HG03060 (cell line): ENCODE data around the gene HMGN3.

Source experiments
- ATAC-seq: cut with Tn5 transposase; IDR thresholded peaks from one replicate; pipeline ENCODE4 v1.9.1; 2021; ENCODE audit warnings: low read depth, moderate number of reproducible peaks; ENCODE audit not compliant: unreplicated experiment

HMGN3 gene

DNA sequence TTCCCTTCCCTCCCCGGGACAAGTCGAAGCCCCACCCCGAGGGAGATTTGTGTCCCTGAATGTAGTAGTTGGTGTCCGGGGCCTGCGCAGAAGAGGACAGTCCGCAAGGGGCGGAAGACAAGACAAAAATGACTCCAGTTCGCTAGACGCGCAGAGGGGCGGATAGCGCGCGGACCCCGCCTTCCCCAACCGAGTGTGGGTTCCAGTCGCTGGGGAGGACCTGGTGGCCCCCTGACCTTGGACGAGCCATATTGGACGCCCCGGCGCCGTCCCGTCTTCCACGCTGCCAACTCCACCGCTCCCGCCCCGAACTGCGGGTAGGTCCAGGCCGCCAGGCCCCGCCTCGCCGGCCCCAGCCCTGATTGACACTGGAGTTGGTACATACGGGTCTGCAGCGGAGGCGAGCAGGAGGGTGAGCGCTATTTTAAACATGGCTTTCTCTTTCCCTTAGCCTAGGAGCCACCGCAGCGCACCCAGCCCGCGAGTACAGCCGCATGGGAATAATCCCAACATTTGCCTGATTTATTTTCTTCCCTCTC, 802 bp downstream of the HMGN3 start:
- ATAC-seq: peak; percentile 42

DNA sequence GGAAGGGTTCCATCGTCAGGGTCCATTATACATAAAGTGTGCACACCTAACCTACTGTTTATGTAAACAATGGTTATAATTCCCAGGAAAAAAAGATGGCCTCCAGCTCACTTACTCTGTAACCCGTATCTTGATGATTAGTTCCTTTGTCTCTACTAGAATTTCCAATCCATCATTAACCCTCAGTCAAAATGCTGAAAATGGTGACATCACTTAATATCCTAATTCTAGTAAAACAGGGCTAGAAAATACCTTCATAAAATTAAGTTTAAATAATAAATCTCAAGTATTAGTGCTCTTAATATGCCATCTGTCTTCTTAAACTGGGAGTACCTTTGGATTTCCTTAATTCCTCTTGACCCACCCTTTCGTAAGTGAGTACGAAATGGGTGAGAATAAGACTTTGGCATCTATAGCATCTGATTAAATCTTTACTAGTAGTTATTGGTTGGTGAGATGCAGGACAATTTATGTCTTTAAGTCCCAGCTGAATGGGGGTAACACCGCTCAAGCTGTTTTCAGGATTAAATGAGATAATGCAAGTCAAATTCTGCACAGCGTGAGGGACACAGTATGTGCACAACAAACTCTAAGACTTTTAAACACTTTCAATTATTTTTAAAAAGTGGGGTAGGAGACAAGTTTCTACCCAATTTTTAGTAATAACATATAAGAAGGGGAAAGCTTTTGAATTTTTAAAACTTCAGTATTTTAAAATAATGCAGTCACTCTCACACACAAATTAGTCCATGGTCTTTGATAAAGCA, 1.6 kb downstream of the HMGN3 start:
- ATAC-seq: no peak

DNA sequence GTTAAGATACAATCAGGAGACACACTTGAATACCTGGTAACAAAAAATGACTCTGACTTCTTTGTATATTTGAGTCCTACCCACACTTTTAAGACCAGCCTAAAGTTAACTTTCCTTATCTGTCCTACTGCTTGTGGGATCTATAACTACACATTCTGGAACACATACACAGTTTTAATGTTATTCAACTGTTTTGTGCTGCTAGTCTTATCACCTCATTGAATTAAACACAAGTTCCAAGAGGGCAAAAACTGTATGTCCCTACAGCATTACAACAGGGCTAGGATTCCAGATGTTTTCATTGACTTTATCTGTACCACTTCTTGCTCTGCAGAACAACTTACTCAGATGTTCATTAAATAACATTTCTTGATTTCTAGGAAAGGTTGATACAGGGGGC, 2.8 kb downstream of the HMGN3 start:
- no peak for ATAC-seq

DNA sequence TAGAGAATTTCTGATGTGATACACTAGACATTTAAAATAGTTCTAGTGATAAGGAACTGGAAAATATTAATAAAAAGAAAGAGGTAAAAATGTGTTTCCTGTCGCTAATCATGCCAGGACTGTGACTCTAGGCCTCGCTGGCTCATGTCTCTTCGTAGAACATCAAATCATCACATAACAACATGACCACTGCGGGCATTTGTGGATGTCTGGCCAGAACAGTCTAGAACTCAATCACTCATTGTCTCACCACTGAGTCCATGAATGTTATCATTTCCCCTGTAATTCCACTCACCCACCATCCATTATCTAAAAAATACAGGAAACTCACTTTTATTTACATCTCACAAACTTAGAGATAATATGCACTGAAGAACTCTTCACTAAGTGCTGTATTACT, 3.4 kb downstream of the HMGN3 start:
- no peak for ATAC-seq

DNA sequence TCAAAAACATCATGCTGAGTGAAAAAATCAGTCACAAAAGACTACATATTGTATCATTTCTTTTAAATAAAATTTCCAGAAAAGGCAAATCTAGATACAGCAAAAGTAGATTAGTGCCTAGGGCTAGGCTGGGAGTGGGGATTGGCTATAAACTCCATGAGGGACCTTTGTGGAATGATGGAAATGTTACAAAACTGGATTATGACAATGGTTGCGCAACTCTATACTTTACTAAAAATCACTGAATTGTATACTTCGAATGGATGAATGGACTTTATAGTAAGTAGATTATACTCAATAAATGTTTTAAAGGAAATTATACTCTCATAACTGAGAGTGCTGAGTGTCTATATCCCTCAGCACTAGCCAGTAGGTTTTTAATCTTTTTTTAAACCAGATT, 4.3 kb downstream of the HMGN3 start:
- no peak for ATAC-seq

DNA sequence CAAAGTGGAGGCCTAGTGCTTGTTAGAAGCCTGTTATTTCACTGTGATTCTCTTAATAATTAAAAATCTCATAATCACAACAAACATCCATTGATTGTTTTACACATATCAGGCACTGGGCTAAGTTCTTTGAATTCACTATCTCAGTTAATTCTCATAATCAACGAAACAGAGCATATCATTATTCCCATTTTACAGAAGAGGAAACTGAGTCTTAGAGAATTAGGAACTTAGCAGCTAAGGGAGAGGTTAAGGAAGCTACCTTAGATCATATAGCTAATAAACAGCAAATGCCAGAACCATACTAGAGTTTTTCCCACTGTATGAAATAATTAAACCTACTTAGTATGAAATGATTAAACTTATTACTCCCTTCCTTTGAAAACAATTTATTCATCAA, 7.0 kb downstream of the HMGN3 start:
- ATAC-seq: no peak

DNA sequence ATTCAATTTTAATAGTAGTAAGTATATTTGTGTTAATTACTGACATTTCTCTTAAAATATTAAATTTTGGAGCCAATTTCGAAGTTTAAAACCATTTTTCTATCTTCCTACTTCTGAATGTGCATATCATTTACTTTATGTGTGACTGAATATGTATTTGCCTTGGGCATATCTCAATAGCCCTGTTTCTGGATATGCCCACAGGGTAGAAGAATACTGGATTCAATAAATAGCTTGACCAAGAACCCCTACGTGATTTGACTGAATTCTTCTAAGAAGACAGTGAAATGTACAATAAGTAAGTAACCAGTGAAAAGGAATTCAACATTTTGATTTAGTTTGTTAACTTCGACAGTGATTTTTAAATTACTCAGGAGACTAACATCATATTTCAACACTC, 7.8 kb downstream of the HMGN3 start:
- ATAC-seq: no peak

DNA sequence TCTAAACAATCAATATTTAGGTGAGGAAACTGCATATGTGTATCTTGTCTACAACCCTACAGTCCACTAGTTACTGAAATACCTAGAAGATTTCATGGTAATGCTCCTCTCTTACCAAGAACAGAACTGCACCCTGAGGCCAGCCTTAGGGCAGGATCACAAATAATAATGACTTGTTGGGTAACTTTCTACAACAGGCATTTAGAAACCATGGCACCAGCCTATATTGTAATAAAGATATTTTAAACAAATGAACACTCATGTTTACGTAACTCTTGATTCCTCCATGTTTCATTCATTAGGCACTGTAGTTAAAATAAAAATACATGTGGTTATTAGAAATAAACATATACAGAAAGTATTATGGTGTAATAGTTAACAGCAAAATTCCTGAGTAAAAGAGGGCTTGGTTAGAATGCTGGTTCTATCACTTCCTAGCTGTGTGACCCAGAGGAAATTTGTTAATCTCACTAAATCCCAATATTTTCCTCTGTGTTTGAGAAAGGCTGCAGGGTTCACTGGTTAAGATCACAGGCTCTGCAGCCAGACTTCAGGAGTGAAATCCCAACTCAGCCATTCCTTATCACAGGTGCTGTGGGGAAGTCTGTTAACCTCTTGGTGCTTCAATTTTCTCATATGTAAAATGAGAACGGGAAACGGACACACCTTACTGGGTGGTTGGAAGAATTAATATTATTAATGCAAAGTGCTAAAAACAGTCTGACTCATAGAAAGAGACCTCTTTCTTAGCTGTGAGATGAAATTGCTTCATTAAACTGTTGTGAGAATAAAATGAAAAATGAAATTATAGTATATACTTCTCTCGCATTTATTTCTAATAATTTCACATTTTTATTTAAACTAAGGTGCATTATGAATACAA, 8.5 kb downstream of the HMGN3 start:
- no peak for ATAC-seq

DNA sequence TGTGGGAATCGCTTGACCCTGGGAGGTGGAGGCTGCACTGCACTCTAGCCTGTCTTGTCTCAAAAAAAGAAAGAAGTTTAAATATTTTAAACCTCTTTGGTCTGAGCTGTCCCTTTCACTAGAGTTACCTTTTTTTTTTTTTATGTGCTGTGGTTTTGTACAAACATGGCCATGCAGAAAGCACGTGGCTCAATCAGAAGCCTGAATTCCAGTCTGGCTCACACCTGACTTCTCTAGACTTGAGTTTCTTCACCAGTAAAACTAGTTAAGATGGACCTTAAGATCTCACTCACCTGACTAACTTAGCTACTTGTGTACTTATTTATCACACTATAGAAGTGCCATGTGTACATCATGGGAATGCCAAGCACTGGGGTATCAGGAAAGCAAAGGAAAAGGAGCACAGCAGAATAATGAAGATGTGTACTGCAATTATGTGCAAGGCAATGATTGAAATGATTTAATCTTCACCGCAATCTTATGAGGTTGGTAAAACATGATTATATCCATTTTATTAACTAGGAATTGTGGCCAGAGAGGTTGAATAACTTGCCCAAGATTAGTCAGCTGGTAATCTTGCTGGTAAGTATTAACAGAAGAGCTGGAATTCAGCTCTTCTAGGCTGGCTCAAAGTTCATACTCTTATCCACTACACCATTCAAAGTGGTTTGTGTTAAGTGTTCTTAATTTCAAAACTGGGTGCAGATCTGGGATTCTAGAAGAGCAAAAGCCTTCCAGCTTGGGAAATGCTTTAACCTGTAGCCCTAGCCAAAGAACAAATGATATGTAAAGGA, 10.7 kb downstream of the HMGN3 start:
- ATAC-seq: no peak

DNA sequence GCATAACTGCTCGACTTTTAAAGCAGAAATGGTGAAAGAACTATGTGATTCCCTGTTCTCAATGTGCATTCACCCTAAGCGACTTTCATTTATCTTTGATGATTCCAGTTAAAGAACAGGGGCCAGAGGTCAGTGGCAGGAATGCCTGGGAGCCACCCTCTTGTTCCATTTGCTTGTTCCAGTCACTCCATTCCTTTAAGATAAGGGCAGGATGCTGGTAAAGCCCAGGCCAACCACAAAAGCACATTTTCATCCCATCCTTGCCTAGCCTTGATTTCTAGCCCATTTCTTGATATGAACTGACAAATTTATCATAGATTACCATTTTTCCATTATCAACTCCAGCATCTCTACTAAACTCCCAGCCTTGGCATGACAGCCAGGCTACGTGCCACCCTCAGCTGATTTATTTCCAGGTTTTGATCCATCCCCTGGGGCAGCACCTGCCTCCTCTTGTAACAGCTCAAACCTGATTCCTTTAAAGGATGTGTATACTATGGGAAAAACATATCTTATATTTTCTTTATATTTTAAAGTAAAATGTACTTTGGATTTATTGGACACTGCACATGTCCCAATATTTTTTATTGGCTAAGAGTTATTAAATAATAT, 19.2 kb downstream of the HMGN3 start:
- ATAC-seq: no peak

DNA sequence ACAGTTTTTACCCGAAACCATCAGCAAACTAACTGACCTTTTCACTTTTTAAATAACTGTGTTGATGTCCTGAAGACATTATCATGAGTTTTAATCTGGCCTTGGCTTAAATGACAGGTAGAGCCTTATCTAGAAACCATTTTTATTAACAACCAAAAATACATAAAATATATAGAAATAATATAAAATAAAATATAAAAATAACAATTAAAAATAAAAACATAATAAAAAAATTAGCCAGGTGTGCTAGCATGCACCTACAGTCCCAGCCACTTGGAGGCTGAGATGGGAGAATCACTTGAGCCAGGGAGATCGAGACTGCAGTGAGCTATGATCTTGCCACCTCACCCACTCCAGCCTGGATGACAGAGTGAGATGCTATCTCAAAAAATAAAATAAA, 21.6 kb downstream of the HMGN3 start:
- no peak for ATAC-seq

DNA sequence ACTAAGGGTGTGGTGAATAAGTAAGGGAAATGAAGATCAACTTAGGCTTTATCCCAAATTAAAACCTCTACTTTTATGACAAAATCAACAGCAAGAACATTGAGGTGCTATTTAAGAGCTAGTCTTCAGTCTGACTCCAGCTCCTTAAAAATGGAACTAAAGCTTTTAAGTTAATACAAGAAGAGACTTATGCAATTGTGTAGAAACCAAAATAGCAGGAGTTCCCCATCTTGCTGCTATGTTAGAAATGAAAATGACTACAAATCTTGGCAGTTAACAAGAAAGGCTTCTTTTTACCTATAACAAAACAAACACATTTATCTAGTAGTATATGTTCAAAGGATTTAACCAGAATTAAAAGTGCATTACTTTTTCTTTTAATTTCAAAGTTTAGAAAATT, 25.7 kb downstream of the HMGN3 start:
- ATAC-seq: no peak

DNA sequence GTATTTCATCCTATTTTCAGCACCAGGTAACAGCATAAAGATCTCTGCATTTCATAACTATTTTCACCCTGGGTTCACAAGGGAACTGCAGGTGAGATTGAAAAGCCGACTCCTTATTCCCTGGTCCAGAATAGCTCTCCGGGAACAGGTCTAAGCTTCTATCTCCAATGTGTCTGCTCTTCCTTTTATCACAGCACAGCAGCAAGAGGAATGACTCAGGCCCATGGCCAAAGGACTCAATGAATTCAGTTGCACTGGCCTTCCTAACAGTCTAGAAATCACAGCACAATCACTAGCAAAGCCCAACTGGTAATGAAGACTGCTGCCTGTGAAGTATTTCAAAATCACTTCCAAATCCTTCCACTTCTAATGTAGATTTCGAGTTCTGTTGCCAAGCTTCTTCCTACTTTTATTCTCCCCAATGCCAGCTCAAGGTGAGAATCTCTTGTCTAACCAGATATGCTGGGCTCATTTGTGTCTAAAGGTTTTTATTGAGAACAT, 30.7 kb downstream of the HMGN3 start:
- no peak for ATAC-seq

DNA sequence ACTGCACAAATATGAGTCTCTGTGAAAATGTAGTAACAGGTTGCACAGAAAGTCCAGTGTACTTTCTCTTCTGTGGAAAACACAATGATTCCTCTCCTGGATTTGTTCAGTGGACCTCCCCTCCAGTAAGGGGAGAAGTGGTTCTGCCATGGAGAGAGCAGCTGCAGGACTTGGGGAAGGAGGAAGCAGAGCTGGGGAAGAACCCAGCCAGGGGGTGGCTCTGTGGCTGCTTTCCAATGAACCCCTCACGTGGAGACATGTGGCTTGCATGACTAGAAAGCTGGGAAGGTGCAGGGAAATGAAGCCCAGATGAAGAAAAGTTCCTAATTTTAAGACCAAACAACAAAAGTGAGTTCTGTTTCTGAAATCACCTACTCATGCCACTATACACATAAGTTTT, 31.9 kb downstream of the HMGN3 start:
- ATAC-seq: no peak

DNA sequence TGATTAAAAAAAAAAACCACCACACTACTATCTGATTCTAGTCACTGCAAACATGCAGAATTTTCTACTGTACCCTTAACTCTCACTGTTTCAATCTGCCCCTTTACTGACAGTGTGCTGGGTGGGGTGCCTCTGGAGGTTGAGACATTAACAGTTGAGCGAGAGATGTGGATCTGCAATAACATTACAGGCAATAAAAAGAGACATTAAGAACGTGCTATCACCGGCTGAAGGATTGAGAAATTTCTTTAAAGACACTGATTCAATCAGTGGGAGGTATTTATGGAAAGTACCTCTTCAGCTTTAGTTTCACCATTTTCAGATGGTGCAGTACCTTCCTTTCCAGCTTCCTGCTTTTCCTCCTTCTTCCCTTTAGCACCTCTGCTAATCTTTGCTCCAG, 32.5 kb downstream of the HMGN3 start:
- no peak for ATAC-seq

DNA sequence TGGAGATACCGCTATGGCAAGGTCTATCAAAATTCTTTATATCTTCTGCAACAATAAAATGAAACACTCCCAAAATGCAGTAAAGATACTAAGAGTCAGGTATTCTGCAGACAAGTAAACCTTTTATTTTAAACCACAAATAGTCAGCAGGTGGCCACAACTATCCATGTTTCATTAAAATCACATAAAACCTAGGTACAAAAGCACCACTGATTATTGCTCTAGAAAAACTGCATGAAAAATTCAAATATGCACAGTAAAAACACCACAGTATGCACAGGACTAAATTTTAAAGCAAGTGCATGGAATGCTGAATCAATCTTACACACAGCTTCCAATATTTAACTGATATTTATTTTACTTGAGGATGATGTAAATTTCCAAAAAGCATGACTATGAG, 33.3 kb downstream of the HMGN3 start:
- no peak for ATAC-seq

DNA sequence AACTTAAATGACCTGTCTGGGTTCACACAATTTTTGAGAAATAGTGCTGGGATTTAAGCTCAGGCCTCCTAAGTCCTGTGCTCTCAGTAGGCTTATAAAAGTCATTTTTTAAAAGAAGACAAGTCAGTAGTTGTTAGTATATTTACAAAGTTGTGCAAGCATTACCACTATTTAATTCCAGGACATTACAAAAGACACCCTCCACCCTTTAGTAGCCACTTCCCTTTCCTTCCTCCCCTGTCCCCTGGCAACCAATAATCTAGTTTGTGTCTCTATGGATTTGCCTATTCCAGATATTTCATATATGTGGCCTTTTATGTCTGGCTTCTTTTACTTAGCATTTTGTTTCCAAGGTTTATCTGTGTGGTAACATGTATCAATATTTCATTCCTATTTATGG, 37.6 kb downstream of the HMGN3 start:
- ATAC-seq: no peak

DNA sequence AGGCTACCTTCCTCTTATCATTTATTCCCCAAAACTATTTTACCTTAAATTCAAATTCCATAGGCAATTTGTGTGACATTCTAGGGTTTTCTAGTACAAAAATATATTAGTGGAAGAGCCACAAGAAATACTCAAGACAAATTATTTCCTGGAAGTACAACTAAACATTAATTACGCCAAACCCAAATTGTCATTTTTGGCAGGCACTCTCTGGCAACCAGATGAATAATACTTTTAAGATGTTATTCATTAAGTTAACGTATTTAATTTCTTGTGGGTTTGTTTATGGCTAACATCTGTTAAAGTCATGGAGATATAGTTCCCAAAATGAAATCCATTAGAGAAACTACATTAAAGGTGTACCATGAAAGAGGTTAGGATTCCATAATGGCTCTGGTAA, 40.5 kb downstream of the HMGN3 start:
- no peak for ATAC-seq

DNA sequence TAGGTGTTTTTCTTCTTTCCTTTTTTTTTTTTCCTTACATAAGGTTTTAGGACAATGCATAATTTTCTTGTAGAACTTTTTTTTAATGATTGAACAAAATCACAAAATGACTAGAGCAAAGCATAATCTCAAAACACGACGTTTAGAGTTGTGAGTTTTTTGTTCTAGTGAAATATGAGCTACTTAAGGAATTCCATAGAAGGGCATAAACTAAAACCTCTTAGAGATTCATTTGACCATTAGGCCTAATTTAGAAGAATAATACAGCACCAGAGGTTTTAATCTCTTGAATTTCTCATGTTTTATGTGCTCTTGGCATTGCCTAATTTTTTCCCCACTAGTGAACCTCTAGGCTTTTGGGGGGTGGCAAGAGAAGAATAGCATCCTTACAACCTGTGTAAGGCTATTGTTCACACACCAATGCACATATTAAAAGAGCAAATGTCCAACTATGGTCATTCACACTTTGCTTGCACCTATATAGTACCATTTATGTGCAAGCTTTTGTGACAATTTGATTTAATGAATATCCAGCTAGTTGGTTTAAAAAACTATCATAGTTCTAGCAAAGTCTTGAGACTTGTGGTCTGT, 44.6 kb downstream of the HMGN3 start:
- no peak for ATAC-seq

DNA sequence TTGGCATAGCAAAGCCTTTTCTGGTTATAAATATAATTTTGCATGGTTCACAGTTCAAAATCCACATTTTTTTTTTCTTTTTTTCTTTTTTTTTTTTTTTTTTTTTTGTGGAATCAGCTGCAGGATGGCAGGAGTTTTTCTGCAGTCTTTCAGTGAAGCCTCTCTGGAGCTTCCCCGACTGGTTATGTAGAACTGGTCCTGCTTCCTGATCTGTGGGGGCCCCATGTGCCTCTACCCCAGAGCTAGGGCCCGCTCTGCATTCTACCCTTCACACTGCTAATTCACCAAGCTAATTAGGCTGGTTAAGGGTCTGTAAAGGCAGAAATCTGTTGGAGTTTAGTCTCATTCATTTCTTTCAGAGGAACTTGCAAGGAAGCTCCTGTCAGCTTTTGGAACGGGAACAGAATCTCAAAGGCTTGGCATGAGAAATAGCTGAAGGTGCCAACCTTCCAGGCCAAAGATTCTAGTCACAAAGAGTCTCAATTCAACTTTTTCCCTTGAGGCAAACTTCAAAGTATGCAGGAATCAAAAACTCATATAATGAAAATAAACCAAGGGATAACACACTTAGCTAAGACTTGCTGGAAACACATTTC, 45.5 kb downstream of the HMGN3 start:
- ATAC-seq: no peak
